GM08714 (cell line): Measurements from ENCODE around the gene OARD1.
A peak's percentile ranks its signal among the peaks of the same experiment; 100 is the strongest.
"Not testable (repeated sequence)": the region's sequence is repeated elsewhere in the genome, so short reads cannot be mapped to it uniquely, and the experiment has no call there.

Experiments used
- H3K4me3 ChIP-seq: fragments of 200-500 bp; sonication (Bioruptor generic); 2 replicates; pipeline ENCODE4 v1.5.1; 2014; ENCODE audit warnings: mild to moderate bottlenecking, low read length, inconsistent platforms
- ZNF274 ChIP-seq: IDR thresholded peaks from 2 replicates; pipeline ENCODE4 v1.6.1; 2012; ENCODE audit warnings: mild to moderate bottlenecking, low read depth, low read length

The OARD1 gene

DNA sequence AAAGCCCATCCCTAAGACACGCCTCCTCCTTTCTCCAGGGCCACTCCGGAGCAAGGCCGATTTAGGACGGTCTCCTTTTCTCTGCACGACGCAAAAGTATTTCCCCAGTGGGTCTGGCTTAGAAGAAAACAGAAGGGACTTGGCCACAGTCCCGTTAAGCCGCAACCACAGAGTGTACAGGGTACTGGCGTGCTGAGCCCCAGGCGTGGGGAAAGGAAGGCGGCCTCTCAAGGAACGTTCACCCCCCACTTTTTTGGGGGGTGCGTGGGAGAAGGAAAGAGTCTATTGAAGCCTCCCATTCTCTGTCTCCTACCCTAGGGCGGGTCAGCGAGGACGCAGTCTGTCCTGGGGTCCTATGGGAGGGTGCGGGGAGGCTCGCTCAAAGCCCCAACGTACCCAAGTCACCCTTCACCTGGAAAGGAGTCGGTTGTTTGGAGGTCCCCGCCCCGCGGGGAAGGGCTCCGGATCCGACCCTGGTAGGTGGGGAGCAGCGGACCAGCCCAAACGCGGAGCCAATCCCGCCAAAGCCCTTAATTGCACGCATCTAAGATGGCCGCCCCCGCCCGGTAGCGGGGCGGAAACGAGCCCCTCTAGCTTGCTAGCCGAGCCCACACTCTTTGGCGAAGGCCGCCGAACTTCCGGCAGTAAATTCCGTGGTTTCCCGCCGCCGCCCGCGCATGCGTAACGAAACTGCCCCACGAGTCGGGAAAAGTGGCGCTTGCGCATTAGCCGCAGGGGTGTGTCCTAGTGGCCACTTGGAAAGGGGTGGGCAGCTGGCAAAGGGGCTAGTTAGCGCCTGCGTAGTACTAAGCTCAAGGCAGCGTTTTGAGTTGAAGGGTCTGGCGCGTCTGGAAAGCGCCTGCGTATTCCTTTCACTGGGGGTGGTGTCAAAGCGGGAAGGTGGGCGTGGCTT, at the start of gene OARD1:
TSS of gene OARD1 (minus strand) at position 434 of the 913 bp plus-strand sequence. CDS start 722 bp downstream, outside the sequence.
- peak within 1 kb of the TSS; percentile 97 for H3K4me3 ChIP-seq
- no peak for TF ChIP-seq ZNF274

DNA sequence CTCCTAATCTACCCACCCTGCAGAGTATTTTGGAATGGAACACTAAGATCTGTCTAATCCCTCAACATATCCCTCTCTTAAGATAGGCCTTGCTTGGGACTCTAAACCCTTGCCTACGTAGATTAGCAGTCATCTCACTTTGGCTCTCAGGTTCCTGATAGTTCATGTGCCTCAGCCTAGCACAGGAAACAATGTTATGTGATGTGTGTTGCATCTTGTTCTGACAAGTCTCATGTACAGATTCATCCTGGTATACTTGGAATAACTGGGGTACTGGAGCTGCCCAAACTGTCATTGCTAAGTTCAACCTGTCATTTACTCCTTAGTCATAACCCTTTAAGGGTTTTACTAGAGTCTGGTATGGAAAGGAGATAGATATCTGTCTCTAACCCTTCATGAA, 47.9 kb upstream of the OARD1 start:
- no peak for TF ChIP-seq ZNF274
- no peak overlapping the region for H3K4me3 ChIP-seq

- no peak overlapping the region for H3K4me3 ChIP-seq
- TF ChIP-seq ZNF274 = no peak
These were observed 47.4 kb upstream of the OARD1 start for GRCh38 chr6:41119508-41119907.

GRCh38 chr6:41115027-41115426, 42.9 kb upstream of the OARD1 start:
- H3K4me3 ChIP-seq = not testable (repeated sequence)

- TF ChIP-seq ZNF274 = no peak
- H3K4me3 ChIP-seq = no peak overlapping the region
These were observed 38.9 kb upstream of the OARD1 start for GRCh38 chr6:41111017-41111416.

DNA sequence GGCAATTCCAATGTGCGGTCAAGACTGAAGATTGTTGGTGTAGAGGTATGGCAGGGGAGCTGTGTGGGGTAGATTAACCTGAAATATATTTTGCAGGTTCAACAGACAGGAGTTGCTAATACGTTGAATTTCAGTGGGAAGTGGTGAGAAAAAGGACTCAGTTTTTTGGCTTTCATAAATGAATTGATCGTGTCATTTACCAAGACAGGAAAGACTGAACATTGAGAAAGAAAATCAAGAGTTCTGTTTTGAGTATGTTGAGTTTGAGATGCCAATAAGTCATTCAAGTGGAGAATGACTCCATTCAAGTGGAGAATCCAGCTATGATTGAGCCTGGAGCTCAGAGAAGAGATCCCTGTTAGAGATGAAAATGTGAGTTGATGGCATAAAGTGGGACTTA, 31.7 kb upstream of the OARD1 start:
- TF ChIP-seq ZNF274 = no peak
- no peak overlapping the region for H3K4me3 ChIP-seq

- TF ChIP-seq ZNF274 = no peak
These were observed 28.7 kb upstream of the OARD1 start for GRCh38 chr6:41100871-41101287.

DNA sequence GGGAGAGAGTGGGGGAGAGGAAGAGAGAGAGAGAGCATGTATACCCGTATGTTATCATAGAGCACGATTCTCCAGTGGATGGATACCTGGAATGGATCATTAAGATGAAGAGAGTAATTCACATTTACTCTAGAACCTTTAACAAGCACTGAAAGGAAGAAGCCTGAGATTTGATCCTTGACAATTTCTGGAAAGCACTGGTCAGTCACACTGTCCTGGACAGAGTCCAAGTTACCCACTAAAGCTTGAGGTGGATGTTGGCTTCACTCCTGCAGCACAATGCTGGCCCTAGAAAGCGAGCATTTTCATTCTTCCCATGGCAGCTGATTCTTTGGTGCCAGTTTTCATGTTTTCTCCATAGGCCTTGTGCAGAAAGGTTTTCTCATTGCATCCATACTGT, 26.2 kb upstream of the OARD1 start:
- no peak for TF ChIP-seq ZNF274
- no peak overlapping the region for H3K4me3 ChIP-seq

More at GRCh38 chr6:41100871-41101287, 28.7 kb upstream of the OARD1 start:
- no peak overlapping the region for H3K4me3 ChIP-seq

- no peak overlapping the region for H3K4me3 ChIP-seq
- TF ChIP-seq ZNF274 = no peak
These were observed 25.4 kb upstream of the OARD1 start for GRCh38 chr6:41097467-41098090.

DNA sequence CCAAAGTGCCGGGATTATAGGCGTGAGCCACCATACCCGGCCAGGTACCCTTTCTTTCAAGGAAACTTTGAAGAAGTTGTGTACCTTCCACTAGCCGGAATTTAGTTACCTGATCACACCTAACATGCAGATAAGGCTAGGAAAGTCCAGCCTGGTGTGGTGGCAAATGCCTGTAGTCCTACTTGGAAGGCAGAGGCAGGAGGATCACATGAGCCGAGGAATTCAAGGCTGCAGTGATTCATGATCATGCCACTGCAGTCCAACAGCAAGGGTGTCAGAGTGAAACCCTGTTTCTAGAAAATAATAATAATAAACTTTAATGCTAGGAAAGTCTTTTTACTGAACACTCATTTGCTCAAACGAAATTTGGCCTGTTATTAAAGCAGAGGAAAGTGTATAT, 21.6 kb upstream of the OARD1 start:
- no peak overlapping the region for H3K4me3 ChIP-seq
- no peak for TF ChIP-seq ZNF274

- no peak overlapping the region for H3K4me3 ChIP-seq
- no peak for TF ChIP-seq ZNF274
These were observed 20.4 kb upstream of the OARD1 start for GRCh38 chr6:41092421-41093140.

DNA sequence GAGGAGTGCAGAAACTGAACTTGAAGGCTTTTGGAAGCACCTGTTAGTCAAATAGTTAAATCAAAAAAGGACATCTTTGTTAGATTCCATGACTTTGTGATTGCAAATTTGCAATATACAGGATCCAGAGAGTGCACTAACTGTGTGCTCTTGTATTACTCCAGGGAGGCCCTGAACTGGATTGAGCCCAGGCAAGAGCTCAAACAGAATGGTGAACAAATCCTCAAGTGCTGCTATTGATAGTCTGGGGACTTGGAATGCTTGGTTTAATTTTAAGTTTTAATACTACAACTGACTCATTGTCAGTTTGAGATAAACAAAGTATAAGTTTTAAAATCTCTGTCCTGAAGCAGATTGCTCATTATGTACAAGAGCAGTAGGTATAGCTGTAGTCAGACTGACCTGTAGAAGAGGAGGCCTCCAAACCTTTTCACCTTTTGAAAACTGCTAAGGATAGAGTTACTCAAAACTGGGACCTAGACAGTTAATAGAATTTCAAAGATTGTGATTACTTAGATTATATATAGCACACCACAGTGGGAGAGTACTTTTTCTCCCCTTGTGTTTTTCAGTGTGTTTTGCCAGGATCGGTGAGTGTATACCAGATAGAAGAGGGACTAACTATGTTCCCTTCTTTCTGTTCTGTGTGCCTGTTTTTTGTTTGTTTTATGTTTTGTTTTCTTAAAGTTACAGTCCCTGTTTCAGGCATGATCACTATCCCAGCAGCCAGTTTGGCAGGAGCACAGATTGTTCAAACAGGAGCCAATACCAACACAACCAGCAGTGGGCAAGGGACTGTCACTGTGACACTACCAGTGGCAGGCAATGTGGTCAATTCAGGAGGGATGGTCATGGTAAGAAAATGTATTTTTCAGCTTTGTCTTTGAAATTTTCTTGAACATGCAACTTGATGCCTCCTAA, 18.9 kb upstream of the OARD1 start:
- no peak for TF ChIP-seq ZNF274

DNA sequence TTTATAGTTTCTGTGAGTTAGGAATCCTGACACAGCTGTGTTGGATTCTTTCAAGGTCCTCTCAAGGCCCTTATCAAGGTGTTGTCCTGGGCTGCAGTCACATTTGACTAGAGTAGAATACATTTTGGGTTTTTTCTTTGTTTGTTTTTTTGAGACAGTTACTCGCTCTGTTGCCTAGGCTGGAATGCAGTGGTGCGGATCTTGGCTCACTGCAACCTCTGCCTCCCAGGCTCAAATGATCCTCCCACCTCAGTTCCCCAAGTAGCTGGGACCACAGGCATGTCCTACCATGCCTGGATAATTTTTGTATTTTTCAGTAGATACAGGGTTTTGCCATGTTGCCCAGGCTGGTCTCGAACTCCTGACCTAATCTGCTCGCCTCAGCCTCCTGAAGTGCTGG, 16.3 kb upstream of the OARD1 start:
- TF ChIP-seq ZNF274 = no peak
- no peak overlapping the region for H3K4me3 ChIP-seq

More for the DNA sequence above, 18.9 kb upstream of the OARD1 start:
- no peak overlapping the region for H3K4me3 ChIP-seq

- H3K4me3 ChIP-seq = no peak overlapping the region
- TF ChIP-seq ZNF274 = no peak
These were observed 13.0 kb upstream of the OARD1 start for GRCh38 chr6:41085182-41085581.

GRCh38 chr6:41083072-41083471, 10.9 kb upstream of the OARD1 start:
- TF ChIP-seq ZNF274 = no peak
- no peak overlapping the region for H3K4me3 ChIP-seq
